Ovary (tissue), 9 donors: ENCODE measurements around the gene MAPK14. TPM values are rescaled to one million over a fixed set of nuclear protein-coding genes. Genes with fewer than 3 reads are reported as not detected.

ENCODE experiments used
- DNase-seq, 5 donors: peaks; one replicate each; pipeline ENCODE4 v3.0.0-alpha.2; 2019 to 2020
- H3K27ac ChIP-seq, 2 donors: fragments of 200-600 bp; one replicate each; pipeline versions ENCODE4 v1.5.1 to v1.8.0; 2019 to 2022
- H3K27me3 ChIP-seq: fragments of 200-600 bp; one replicate; pipeline ENCODE4 v1.8.0; 2022
- H3K36me3 ChIP-seq: fragments of 200-600 bp; sonication (generic); one replicate; pipeline ENCODE4 v1.5.1; 2019
- H3K4me1 ChIP-seq: one replicate; pipeline ENCODE4 v1.8.1; 2013; ENCODE audit warnings: mild to moderate bottlenecking, moderate library complexity; ENCODE audit not compliant: insufficient read depth
- H3K4me3 ChIP-seq: fragments of 200-600 bp; sonication (generic); one replicate; pipeline ENCODE4 v1.5.1; 2017
- H3K9me3 ChIP-seq, 2 donors: fragments of 200-600 bp in 1 of 2; sonication (generic) in 1 of 2; one replicate each; pipeline versions ENCODE4 v1.5.1 to v1.8.1; 2013 to 2019; ENCODE audit warnings: mild to moderate bottlenecking in 1 of 2, moderate library complexity in 1 of 2
- CTCF ChIP-seq, 3 donors: fragments of 450-650 bp in 2 of 3; fragments of 200-600 bp in 1 of 3; IDR thresholded peaks; one replicate each; pipeline versions ENCODE4 v1.5.1 to v1.8.0; 2016 to 2022; ENCODE audit warnings: antibody characterized with exemption in 3 of 3, mild to moderate bottlenecking in 1 of 3
- EP300 ChIP-seq: sonication (generic); formaldehyde crosslinking; IDR thresholded peaks from one replicate; pipeline ENCODE4 v1.6.1; 2017; ENCODE audit warnings: antibody characterized with exemption
- POLR2A ChIP-seq: fragments of 450-650 bp; IDR thresholded peaks from one replicate; pipeline ENCODE4 v1.6.1; 2017; ENCODE audit warnings: antibody characterized with exemption, mild to moderate bottlenecking, moderate library complexity
- WGBS, 3 donors: extraction: QIAGEN DNeasy Blood & Tissue Kit in 1 of 3; methylation state at CpG; one replicate each; pipeline versions ENCODE4 v1.1.5 to v1.1.7; 2013 to 2017; 5-methylcytosine and 5-hydroxymethylcytosine counted together
- intact Hi-C, 4 donors: fragments of 100-400 bp; cut with DNase I; formaldehyde crosslinking; loops; one replicate each; pipeline versions ENCODE4 v1.11.0 to v1.15.1; 2022 to 2023
- polyA plus RNA-seq, 2 donors: library from polyadenylated mRNA; stranded (reverse); fragments of 200-250 nt in 1 of 2; fragments of 350-450 nt in 1 of 2; fragmentation: Illumina TruSeq in 1 of 2; extraction: RNeasy Lipid Tissue Mini Kit (QIAGEN cat#74804) in 1 of 2; gene quantifications; one replicate each; pipeline ENCODE4 v1.2.3, GENCODE V29; 2013 to 2014
- total RNA-seq, 7 donors: library from RNA; depleted of rRNA in 2 of 7; stranded (reverse); fragments of >200 nt in 2 of 7; fragmentation: NEBNext Ultra II Directional in 3 of 7; extraction: Animal tissue kit (Norgen Biotek cat#: 25700) in 3 of 7; gene quantifications; one replicate each; pipeline versions ENCODE4 v1.1.0 to v1.2.4, GENCODE V29; 2016 to 2023
- donor health status: DM: no; HTN: no; CAD: no; lungs with moderate emphysema.
- donor health status: DM: no; HTN: no; CAD: no.
- donor health status: Bipolar disorder and iron deficiency.
- donor health status: DM: yes; HTN: yes; CAD: no.
- donor health status: DM: no; HTN: no; CAD: no.
- donor health status: DM: yes; HTN: yes; CAD: no.

MAPK14 gene
- total and polyA plus RNA-seq, 9 donors = 18.6 to 58.8 (median 37.1) TPM

GRCh38 chr6:36063318-36064060, 35.9 kb downstream of the MAPK14 start:
- Histone ChIP-seq H3K9me3 (no peaks in the 10 kb centered on the region), H3K27me3 (no peaks in the 10 kb centered on the region), H3K36me3 (no peaks in the 10 kb centered on the region), H3K27ac (no peak overlapping the region), H3K4me3 (no peak overlapping the region), H3K4me1 (peaks cover 8% of the 10 kb centered on the region)
- WGBS, 3 donors = 97 to 99% (median 98%) methylated on average over 4 of the region's 4 CpGs
- no peak for DNase-seq
- intact Hi-C loops = no loop called here
- TF ChIP-seq EP300 (no peak), CTCF (IDR thresholded peaks at IDR 0.05) (no peak), POLR2A (no peak)

GRCh38 chr6:36064770-36065396, 37.3 kb downstream of the MAPK14 start:
- no peak overlapping the region for H3K27ac ChIP-seq
- H3K4me1 ChIP-seq = peaks cover 8% of the 10 kb centered on the region
- no peak for DNase-seq
- H3K27me3 ChIP-seq = no peaks in the 10 kb centered on the region
- intact Hi-C loops = no loop called here
- no peak for TF ChIP-seq EP300
- no peak for TF ChIP-seq POLR2A
- TF ChIP-seq CTCF (IDR thresholded peaks at IDR 0.05) = no peak
- H3K9me3 ChIP-seq = no peaks in the 10 kb centered on the region
- WGBS, 3 donors = 75 to 90% (median 87%) methylated on average over 3 of the region's 3 CpGs
- H3K36me3 ChIP-seq = no peaks in the 10 kb centered on the region
- no peak overlapping the region for H3K4me3 ChIP-seq

GRCh38 chr6:36065916-36066315, 38.3 kb downstream of the MAPK14 start:
- H3K4me1 ChIP-seq = peaks cover 8% of the 10 kb centered on the region
- TF ChIP-seq EP300 (no peak), CTCF (IDR thresholded peaks at IDR 0.05) (no peak), POLR2A (no peak)

GRCh38 chr6:36066817-36067216, 39.2 kb downstream of the MAPK14 start:
- peaks cover 8% of the 10 kb centered on the region for H3K4me1 ChIP-seq
- H3K36me3 ChIP-seq = no peaks in the 10 kb centered on the region
- no peak for DNase-seq
- no peaks in the 10 kb centered on the region for H3K9me3 ChIP-seq
- no peaks in the 10 kb centered on the region for H3K27me3 ChIP-seq
- WGBS, 3 donors = 87 to 97% (median 91%) methylated on average over 2 of the region's 2 CpGs
- H3K4me3 ChIP-seq = no peak overlapping the region
- H3K27ac ChIP-seq = no peak overlapping the region
- TF ChIP-seq CTCF (IDR thresholded peaks at IDR 0.05) (no peak), EP300 (no peak), POLR2A (no peak)
- intact Hi-C loops = no loop called here

More at GRCh38 chr6:36065916-36066315, 38.3 kb downstream of the MAPK14 start:
- Histone ChIP-seq H3K36me3 (no peaks in the 10 kb centered on the region), H3K9me3 (no peaks in the 10 kb centered on the region), H3K27me3 (no peaks in the 10 kb centered on the region), H3K4me3 (no peak overlapping the region), H3K27ac (no peak overlapping the region)
- DNase-seq = no peak
- intact Hi-C loops = no loop called here
